PC-9 (cell line): ENCODE measurements around the gene CITED4. TPM values are rescaled to one million over a fixed set of nuclear protein-coding genes. Genes with fewer than 3 reads are reported as not detected.
A peak's percentile ranks its signal among the peaks of the same experiment; 100 is the strongest.

Experiments
- BruUV-seq: library from RNA; stranded (reverse); fragments of 400-500 nt; replicated peaks from 2 replicates; lab custom pipeline; 2021; lab: Mats Ljungman, UMichigan
- CTCF ChIA-PET: fragments of 300-600 bp; sonication (Branson Sonifier 250); formaldehyde crosslinking; loops from one replicate; lab custom pipeline; 2022; ENCODE audit warnings: antibody characterized with exemption; lab: Charles Lee
- POLR2A ChIA-PET: fragments of 300-600 bp; sonication (Branson Sonifier 250); formaldehyde crosslinking; loops from one replicate; lab custom pipeline; 2022; ENCODE audit warnings: antibody characterized with exemption; ENCODE audit not compliant: unreplicated experiment; lab: Charles Lee
- DNase-seq, 2 experiments: peaks; one replicate each; pipeline versions ENCODE4 v3.0.0 to v3.0.0-alpha.2; 2015 to 2022; ENCODE audit warnings: mixed read lengths in 1 of 2
- H2AFZ ChIP-seq: fragments of 200-600 bp; sonication (generic); 2 replicates; pipeline ENCODE4 v1.8.1; 2017; ENCODE audit warnings: antibody characterized with exemption
- H3F3A ChIP-seq: fragments of 200-600 bp; sonication (generic); 2 replicates; pipeline ENCODE4 v1.8.1; 2017; ENCODE audit warnings: antibody characterized with exemption, mild to moderate bottlenecking, low read depth; ENCODE audit not compliant: insufficient read depth
- H3K27ac ChIP-seq: fragments of 200-600 bp; sonication (generic); 2 replicates; pipeline ENCODE4 v1.6.1; 2016; ENCODE audit warnings: mixed run types
- H3K27me3 ChIP-seq: fragments of 200-600 bp; sonication (generic); 2 replicates; pipeline ENCODE4 v1.6.1; 2016; ENCODE audit warnings: low read depth, mixed run types; ENCODE audit not compliant: insufficient read depth
- H3K36me3 ChIP-seq: fragments of 200-600 bp; sonication (generic); 2 replicates; pipeline ENCODE4 v1.6.1; 2016; ENCODE audit warnings: low read depth, mixed run types
- H3K4me1 ChIP-seq: fragments of 200-600 bp; sonication (generic); replicated peaks from 2 replicates; pipeline ENCODE4 v1.6.1; 2016; ENCODE audit warnings: mixed run types; ENCODE audit not compliant: insufficient read depth
- H3K4me2 ChIP-seq: fragments of 200-600 bp; sonication (generic); 2 replicates; pipeline ENCODE4 v1.6.1; 2017; ENCODE audit warnings: mixed run types
- H3K4me3 ChIP-seq: fragments of 200-600 bp; sonication (generic); 2 replicates; pipeline ENCODE4 v1.6.1; 2016; ENCODE audit warnings: mixed run types
- H3K79me2 ChIP-seq: fragments of 200-600 bp; sonication (generic); 2 replicates; pipeline ENCODE4 v1.6.1; 2017; ENCODE audit warnings: low read depth, mixed run types
- H3K9me2 ChIP-seq: fragments of 200-600 bp; sonication (generic); 2 replicates; pipeline ENCODE4 v1.8.1; 2017; ENCODE audit warnings: mild to moderate bottlenecking; ENCODE audit not compliant: insufficient read depth
- H3K9me3 ChIP-seq: fragments of 200-600 bp; sonication (generic); 2 replicates; pipeline ENCODE4 v1.8.1; 2016; ENCODE audit warnings: low read depth; ENCODE audit not compliant: insufficient read depth
- H4K20me1 ChIP-seq: fragments of 200-600 bp; sonication (generic); 2 replicates; pipeline ENCODE4 v1.8.1; 2017; ENCODE audit not compliant: insufficient read depth
- EZH2 ChIP-seq: fragments of 200-600 bp; sonication (generic); IDR thresholded peaks from 2 replicates; pipeline ENCODE4 v1.8.0; 2017; ENCODE audit warnings: antibody characterized with exemption, low read depth
- intact Hi-C: fragments of 100-400 bp; cut with micrococcal nuclease; formaldehyde crosslinking; loops from one replicate; pipeline ENCODE4 v1.10.0; 2022; ENCODE audit not compliant: unreplicated experiment
- total RNA-seq: library from RNA; stranded (reverse); gene quantifications from 2 replicates; pipeline ENCODE4 v1.2.3, GENCODE V29; 2021
- TF ChIP-seq, protein P1 (sequence below): fragments of 200-600 bp; sonication (generic); conservative IDR thresholded peaks from 2 replicates; pipeline ENCODE4 v1.6.1; 2017; ENCODE audit warnings: mixed run types, antibody characterized with exemption, mild to moderate bottlenecking, moderate library complexity

The CITED4 gene
- total RNA-seq, 1 experiment from 2014 or later, result 67.5 TPM

DNA sequence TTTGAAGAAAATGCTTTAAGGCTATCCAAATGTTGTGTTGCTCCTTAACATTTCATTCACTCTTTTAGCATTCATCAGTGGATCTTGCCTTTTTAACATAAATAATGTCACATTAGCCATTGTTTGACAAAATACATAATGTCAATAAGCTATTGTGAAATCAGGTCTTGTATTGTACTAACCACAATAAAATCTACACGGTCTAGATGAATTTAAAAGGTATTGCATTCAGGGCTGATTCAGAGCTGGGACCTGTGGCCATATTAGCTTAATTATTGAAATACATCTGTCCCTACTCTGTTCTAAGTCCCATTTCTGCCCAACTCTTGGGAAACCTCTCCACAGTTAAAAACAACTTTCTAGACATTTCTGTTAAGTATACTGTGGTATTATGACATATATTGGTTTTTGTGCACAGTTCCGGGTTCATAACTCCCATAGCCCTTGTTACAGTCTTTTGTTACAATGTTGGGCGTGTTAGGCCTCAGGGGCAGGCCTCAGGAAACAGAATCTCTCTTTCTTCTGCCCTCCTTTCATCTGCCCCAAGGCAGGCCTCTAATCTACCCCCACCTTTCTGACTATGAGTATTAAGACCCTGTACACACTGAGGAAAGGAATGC, 44.7 kb upstream of the CITED4 start:
- Histone ChIP-seq H2AFZ (no peak overlapping the region), H3K4me3 (no peak overlapping the region), H3F3A (peaks cover 42% of the 10 kb centered on the region), H3K9me2 (no peaks in the 10 kb centered on the region), H3K27ac (peak overlapping the region; percentile 83), H4K20me1 (no peaks in the 10 kb centered on the region), H3K27me3 (no peaks in the 10 kb centered on the region), H3K4me2 (peak overlapping the region; percentile 35), H3K9me3 (no peaks in the 10 kb centered on the region), H3K79me2 (no peaks in the 10 kb centered on the region), H3K4me1 (peaks cover 52% of the 10 kb centered on the region), H3K36me3 (no peaks in the 10 kb centered on the region)
- intact Hi-C loops, result no loop called here
- BruUV-seq, result no TSS peak
- TF ChIP-seq, protein P1, sequence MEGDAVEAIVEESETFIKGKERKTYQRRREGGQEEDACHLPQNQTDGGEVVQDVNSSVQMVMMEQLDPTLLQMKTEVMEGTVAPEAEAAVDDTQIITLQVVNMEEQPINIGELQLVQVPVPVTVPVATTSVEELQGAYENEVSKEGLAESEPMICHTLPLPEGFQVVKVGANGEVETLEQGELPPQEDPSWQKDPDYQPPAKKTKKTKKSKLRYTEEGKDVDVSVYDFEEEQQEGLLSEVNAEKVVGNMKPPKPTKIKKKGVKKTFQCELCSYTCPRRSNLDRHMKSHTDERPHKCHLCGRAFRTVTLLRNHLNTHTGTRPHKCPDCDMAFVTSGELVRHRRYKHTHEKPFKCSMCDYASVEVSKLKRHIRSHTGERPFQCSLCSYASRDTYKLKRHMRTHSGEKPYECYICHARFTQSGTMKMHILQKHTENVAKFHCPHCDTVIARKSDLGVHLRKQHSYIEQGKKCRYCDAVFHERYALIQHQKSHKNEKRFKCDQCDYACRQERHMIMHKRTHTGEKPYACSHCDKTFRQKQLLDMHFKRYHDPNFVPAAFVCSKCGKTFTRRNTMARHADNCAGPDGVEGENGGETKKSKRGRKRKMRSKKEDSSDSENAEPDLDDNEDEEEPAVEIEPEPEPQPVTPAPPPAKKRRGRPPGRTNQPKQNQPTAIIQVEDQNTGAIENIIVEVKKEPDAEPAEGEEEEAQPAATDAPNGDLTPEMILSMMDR, result no peak
- ChIA-PET POLR2A (interaction anchor here (0.7 to 0.9 kb wide), 4 partner anchors 17 to 97 kb away, joined by 3 to 17 read pairs (median 4); no protein-coding TSS in a partner anchor), CTCF (interaction anchor here (0.6 kb wide), 1 partner anchor 49 kb away, joined by 3 read pairs; no protein-coding TSS in a partner anchor)
- DNase-seq, result peak; percentile 15 to 84

DNA sequence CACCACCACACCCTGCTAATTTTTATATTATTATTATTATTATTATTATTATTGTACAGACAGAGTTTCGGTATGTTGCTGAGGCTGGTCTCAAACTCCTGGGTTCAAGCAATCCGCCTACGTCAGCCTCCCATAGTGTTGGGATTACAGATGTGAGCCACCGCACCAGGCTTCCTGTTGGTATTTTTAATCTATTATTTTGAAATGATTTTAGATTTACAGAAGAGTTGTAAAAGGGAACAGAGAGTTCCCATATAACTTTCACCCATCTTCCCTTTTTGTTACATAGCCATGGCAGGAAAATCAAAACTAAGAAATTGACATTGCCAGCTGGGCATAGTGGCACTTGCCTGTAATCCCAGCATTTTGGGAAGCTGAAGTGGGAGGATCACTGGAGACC, 42.9 kb upstream of the CITED4 start:
- H4K20me1 ChIP-seq, result no peaks in the 10 kb centered on the region
- H3K27me3 ChIP-seq, result no peaks in the 10 kb centered on the region
- H3K4me3 ChIP-seq, result no peak overlapping the region
- no peaks in the 10 kb centered on the region for H3K36me3 ChIP-seq
- peaks cover 60% of the 10 kb centered on the region for H3F3A ChIP-seq
- ChIA-PET POLR2A (no interaction called here), CTCF (interaction anchor here (0.7 kb wide), 1 partner anchor 43 kb away, joined by 3 read pairs; the partner anchor contains the start of gene CITED4)
- H3K4me2 ChIP-seq, result no peak overlapping the region
- H3K27ac ChIP-seq, result no peak overlapping the region
- H3K9me3 ChIP-seq, result no peaks in the 10 kb centered on the region
- no peaks in the 10 kb centered on the region for H3K9me2 ChIP-seq
- H3K4me1 ChIP-seq, result peaks cover 66% of the 10 kb centered on the region
- H3K79me2 ChIP-seq, result no peaks in the 10 kb centered on the region
- no peak for TF ChIP-seq EZH2
- TF ChIP-seq, protein P1, result no peak
- intact Hi-C loops, result no loop called here
- no peak overlapping the region for H2AFZ ChIP-seq
- no peak for DNase-seq
- BruUV-seq, result no TSS peak

DNA sequence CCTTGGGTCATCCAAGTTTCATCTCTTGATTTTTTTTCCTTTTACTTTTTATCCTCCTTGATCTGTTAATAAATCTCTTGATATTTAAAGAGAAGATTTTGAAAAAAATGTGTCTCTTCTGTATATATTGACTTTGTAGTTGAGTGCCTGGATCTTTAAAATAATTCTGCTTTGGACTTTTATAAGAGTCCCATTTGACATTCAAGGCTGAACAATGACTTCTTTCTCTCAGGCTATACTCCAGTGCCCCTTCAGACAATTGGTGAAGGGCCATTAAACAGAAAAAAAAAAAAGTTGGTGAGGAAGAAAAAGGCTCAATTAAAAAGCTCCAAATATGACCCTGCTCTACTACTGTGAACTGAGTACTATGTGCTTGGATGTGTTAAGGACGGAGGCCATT, 40.9 kb upstream of the CITED4 start:
- no peak overlapping the region for H2AFZ ChIP-seq
- H3K4me1 ChIP-seq, result peaks cover 78% of the 10 kb centered on the region
- H3K4me3 ChIP-seq, result no peak overlapping the region
- H3K9me2 ChIP-seq, result no peaks in the 10 kb centered on the region
- intact Hi-C loops, result no loop called here
- TF ChIP-seq, protein P1, result no peak
- no peak for TF ChIP-seq EZH2
- peak overlapping the region; percentile 97 for H3K27ac ChIP-seq
- no peaks in the 10 kb centered on the region for H3K36me3 ChIP-seq
- CTCF ChIA-PET, result no interaction called here
- no peak for DNase-seq
- TSS peak; percentile 50 for BruUV-seq
- no peaks in the 10 kb centered on the region for H3K9me3 ChIP-seq
- peak overlapping the region; percentile 64 for H3K4me2 ChIP-seq
- no peaks in the 10 kb centered on the region for H4K20me1 ChIP-seq
- H3F3A ChIP-seq, result peaks cover 76% of the 10 kb centered on the region
- no peaks in the 10 kb centered on the region for H3K27me3 ChIP-seq
- POLR2A ChIA-PET, result interaction anchor here (0.7 to 0.8 kb wide), 2 partner anchors 161 to 212 kb away, joined by 4 to 5 read pairs; no protein-coding TSS in a partner anchor
- H3K79me2 ChIP-seq, result no peaks in the 10 kb centered on the region
